HepG2 (cell line): ENCODE data around the gene CILP2. TPM values are rescaled to one million over a fixed set of nuclear protein-coding genes. Genes with fewer than 3 reads are reported as not detected.

Experiments
- ATAC-seq: fragments of 200-7000 bp; cut with Tn5 transposase; 3 replicates; pipeline ENCODE4 v1.9.1; 2020; ENCODE audit warnings: mild to moderate bottlenecking, moderate library complexity
- BruUV-seq: library from RNA; stranded (reverse); fragments of 400-500 nt; replicated peaks from 2 replicates; lab custom pipeline; 2021; lab: Mats Ljungman, UMichigan
- CTCF ChIA-PET: fragments of 300-600 bp; formaldehyde crosslinking; extraction: SDS; loops from one replicate; lab custom pipeline; 2021; ENCODE audit warnings: low total read pairs, inconsistent platforms, low intra/inter-chr PET ratio; lab: Yijun Ruan, JAX
- POLR2A ChIA-PET: fragments of 350-600 bp; sonication (Branson Sonifier 250); formaldehyde crosslinking; loops from one replicate; lab custom pipeline; 2020; ENCODE audit warnings: antibody characterized with exemption, inconsistent platforms; lab: Yijun Ruan, JAX
- DNase-seq: peaks from one replicate; pipeline ENCODE4 v3.0.0-alpha.2; 2015; ENCODE audit warnings: low spot score
- FAIRE-seq: peaks from 3 replicates; lab custom pipeline; 2011; peaks lifted over from hg19 to GRCh38; lab: Jason Lieb, UNC
- H2AFZ ChIP-seq: one replicate; pipeline ENCODE4 v1.6.1; 2011; ENCODE audit warnings: low read length, inconsistent platforms
- H3K27ac ChIP-seq: fragments of 300-600 bp; 3 replicates; pipeline ENCODE4 v1.8.0; 2011; ENCODE audit warnings: mixed run types, mild to moderate bottlenecking, mixed read lengths, low read length, inconsistent platforms; ENCODE audit not compliant: insufficient read depth; ENCODE audit errors: extremely low read length
- H3K27me3 ChIP-seq, 2 experiments: fragments of 200-600 bp in 1 of 2; 2 replicates in 1 of 2; 3 replicates in 1 of 2; pipeline versions ENCODE4 v1.6.0 to v1.8.0; 2011; ENCODE audit warnings: low read length in 2 of 2, mild to moderate bottlenecking in 2 of 2, moderate library complexity in 2 of 2, inconsistent platforms in 1 of 2; ENCODE audit not compliant: insufficient read depth in 2 of 2, control insufficient read depth in 1 of 2
- H3K36me3 ChIP-seq, 2 experiments: fragments of 200-600 bp in 1 of 2; replicated peaks in 1 of 2; 2 replicates in 1 of 2; 3 replicates in 1 of 2; pipeline versions ENCODE4 v1.5.1 to v1.8.0; 2011; ENCODE audit warnings: low read length in 2 of 2, inconsistent platforms in 1 of 2; ENCODE audit not compliant: insufficient read depth in 2 of 2, control insufficient read depth in 1 of 2
- H3K4me1 ChIP-seq: 2 replicates; pipeline ENCODE4 v1.5.1; 2012; ENCODE audit warnings: low read length, inconsistent platforms; ENCODE audit not compliant: insufficient read depth
- H3K4me2 ChIP-seq: 2 replicates; pipeline ENCODE4 v1.6.0; 2011; ENCODE audit warnings: low read depth, low read length, inconsistent platforms
- H3K4me3 ChIP-seq, 3 experiments: fragments of 200-600 bp in 1 of 3; sonication (generic), shearing (Covaris generic) in 1 of 3; replicated peaks in 1 of 3; 2 replicates each; pipeline ENCODE4 v1.5.1; 2011 to 2016; ENCODE audit warnings: low read length in 3 of 3, inconsistent platforms in 2 of 3, low read depth in 2 of 3, mild to moderate bottlenecking in 2 of 3, control low read depth in 1 of 3, mixed read lengths in 1 of 3; ENCODE audit not compliant: insufficient read depth in 1 of 3
- H3K79me2 ChIP-seq: one replicate; pipeline ENCODE4 v1.6.1; 2011; ENCODE audit warnings: low read length, inconsistent platforms; ENCODE audit not compliant: insufficient read depth
- H3K9ac ChIP-seq: 2 replicates; pipeline ENCODE4 v1.6.0; 2011; ENCODE audit warnings: mild to moderate bottlenecking, low read depth, low read length, inconsistent platforms; ENCODE audit not compliant: insufficient read depth
- H3K9me3 ChIP-seq: 2 replicates; pipeline ENCODE4 v1.5.1; 2012; ENCODE audit warnings: mild to moderate bottlenecking, low read length
- H4K20me1 ChIP-seq: 2 replicates; pipeline ENCODE4 v1.6.0; 2011; ENCODE audit warnings: inconsistent platforms, mild to moderate bottlenecking, low read length, moderate library complexity; ENCODE audit not compliant: insufficient read depth
- CC2D1A ChIP-seq: sonication (generic); formaldehyde crosslinking; IDR thresholded peaks from 2 replicates; pipeline ENCODE4 v1.8.1; 2023; ENCODE audit warnings: mild to moderate bottlenecking, missing genetic modification reagents
- CCAR2 ChIP-seq: fragments of 200-400 bp; formaldehyde crosslinking; optimal IDR thresholded peaks from 2 replicates; pipeline ENCODE3; 2018; ENCODE audit warnings: low read depth, mild to moderate bottlenecking, low read length, moderate library complexity
- MTF1 ChIP-seq: sonication (generic); formaldehyde crosslinking; IDR thresholded peaks from 2 replicates; pipeline ENCODE4 v1.5.0; 2020; ENCODE audit warnings: missing genetic modification reagents
- USF2 ChIP-seq, 2 experiments: sonication (generic) in 1 of 2; formaldehyde crosslinking in 1 of 2; IDR thresholded peaks; 2 replicates each; pipeline versions ENCODE4 v1.5.1 to v1.6.1; 2011 to 2020; ENCODE audit warnings: borderline replicate concordance in 1 of 2, low read depth in 1 of 2, low read length in 1 of 2, mild to moderate bottlenecking in 1 of 2, missing genetic modification reagents in 1 of 2, moderate library complexity in 1 of 2
- WGBS: methylation state at CpG from one replicate; pipeline ENCODE4 v1.1.6; 2017; ENCODE audit warnings: low lambda C conversion rate; 5-methylcytosine and 5-hydroxymethylcytosine counted together
- in situ Hi-C: cut with HindIII; loops from 2 replicates; pipeline ENCODE4 v1.10.0; 2017; ENCODE audit warnings: low pct_unique_long_range_greater_than_20kb; ENCODE audit not compliant: extremely low pct_ligation_motif_present
- intact Hi-C: fragments of 100-400 bp; cut with micrococcal nuclease; formaldehyde crosslinking; loops from one replicate; pipeline ENCODE4 v1.10.0; 2022; ENCODE audit not compliant: unreplicated experiment
- polyA plus RNA-seq, 8 experiments: library from polyadenylated mRNA; depleted of rRNA in 3 of 8; stranded (reverse) in 7 of 8; unstranded in 1 of 8; fragments of >200 nt; fragmentation: Illumina TruSeq in 4 of 8; extraction: Trizol in 4 of 8; gene quantifications; 2 replicates each; pipeline versions ENCODE4 v1.2.1 to v1.2.3, GENCODE V29; 2011 to 2016; ENCODE audit warnings: low read depth in 4 of 8, missing spikeins in 1 of 8, mixed read lengths in 1 of 8; ENCODE audit not compliant: insufficient read depth in 1 of 8
- total RNA-seq, 5 experiments: library from RNA; depleted of rRNA; stranded (reverse); fragments of >200 nt; fragmentation: Illumina TruSeq; extraction: Trizol; gene quantifications; 2 replicates each; pipeline ENCODE4 v1.2.3, GENCODE V29; 2016; ENCODE audit warnings: low read depth in 1 of 5

CILP2 gene
- total and polyA plus RNA-seq, 2 of the 13 experiments (the other 11 are each of a cell fraction or from before 2014, with no cell fraction given): 0.09 to 0.37 TPM

- in situ Hi-C loops: no loop called here
- no peak for ATAC-seq
Observed at GRCh38 chr19:19595171-19595701, 57.2 kb downstream of the CILP2 start.

More at GRCh38 chr19:19595171-19595701, 57.2 kb downstream of the CILP2 start:
- no peak for DNase-seq
- H3K27me3 ChIP-seq: peaks cover 0 to 7% of the 10 kb centered on the region in 2 experiments; a peak in 3 of 5 replicates
- H4K20me1 ChIP-seq: no peaks in the 10 kb centered on the region
- no peaks in the 10 kb centered on the region for H3K9me3 ChIP-seq
- H3K36me3 ChIP-seq: no peaks in the 10 kb centered on the region
- WGBS: 36% methylated on average over 3 of the region's 8 CpGs
- H3K4me3 ChIP-seq: no peak overlapping the region
- H3K4me1 ChIP-seq: peaks cover 16% of the 10 kb centered on the region
- intact Hi-C loops: no loop called here
- H3K27ac ChIP-seq: no peak overlapping the region
- POLR2A ChIA-PET: no interaction called here
- no peaks in the 10 kb centered on the region for H3K79me2 ChIP-seq
- no peak for FAIRE-seq
- H3K9ac ChIP-seq: no peak overlapping the region
- no peak overlapping the region for H2AFZ ChIP-seq
- CTCF ChIA-PET: no interaction called here
- no peak overlapping the region for H3K4me2 ChIP-seq
- TF ChIP-seq CC2D1A (CRISPR knock-in tag) (no peak), USF2 (IDR thresholded peaks at IDR 0.05; ENCODE audit: low read depth, low read length) (0 out of 2 replicates have a peak, but pooled peaks have one; percentile 26), USF2 (CRISPR knock-in tag; IDR thresholded peaks at IDR 0.05; ENCODE audit: borderline replicate concordance) (no peak; the same call in 1 of the 2 replicates), CCAR2 (no peak), MTF1 (CRISPR knock-in tag) (no peak)
- BruUV-seq: no TSS peak

Other genes starting within 250 kb of the CILP2 start
- 17.7 and 25.9 TPM in 2 replicates for gene SUGP1, start 217.8 kb upstream of the CILP2 start, total RNA-seq (2016; rRNA removed; fragmentation: Illumina TruSeq; extraction: Trizol)
- 21.6 and 29.1 TPM in 2 replicates for gene SUGP1, start 217.8 kb upstream of the CILP2 start, polyA plus RNA-seq (2011; rRNA removed)
- 11.2 and 16.8 TPM in 2 replicates for gene MAU2, start 217.4 kb upstream of the CILP2 start, total RNA-seq (2016; rRNA removed; fragmentation: Illumina TruSeq; extraction: Trizol)
- gene MAU2, start 217.4 kb upstream of the CILP2 start, polyA plus RNA-seq (2011; rRNA removed): 33.8 and 42.5 TPM in 2 replicates
- 25.1 and 28.6 TPM in 2 replicates for gene GATAD2A, start 132.6 kb upstream of the CILP2 start, total RNA-seq (2016; rRNA removed; fragmentation: Illumina TruSeq; extraction: Trizol)
- 15.1 and 16.8 TPM in 2 replicates for gene GATAD2A, start 132.6 kb upstream of the CILP2 start, polyA plus RNA-seq (2011; rRNA removed)
- 0.71 and 0.86 TPM in 2 replicates for gene TSSK6, start 22.7 kb upstream of the CILP2 start, total RNA-seq (2016; rRNA removed; fragmentation: Illumina TruSeq; extraction: Trizol)
- gene TSSK6, start 22.7 kb upstream of the CILP2 start, polyA plus RNA-seq (2011; rRNA removed): 1.2 and 2.0 TPM in 2 replicates
- gene NDUFA13, start 22.0 kb upstream of the CILP2 start, total RNA-seq (2016; rRNA removed; fragmentation: Illumina TruSeq; extraction: Trizol): 278 and 337 TPM in 2 replicates
- 366 and 368 TPM in 2 replicates for gene NDUFA13, start 22.0 kb upstream of the CILP2 start, polyA plus RNA-seq (2011; rRNA removed)
- 0.32 and 0.89 TPM in 2 replicates for gene YJEFN3, start 9.4 kb upstream of the CILP2 start, total RNA-seq (2016; rRNA removed; fragmentation: Illumina TruSeq; extraction: Trizol)
- 4.0 TPM in 2 replicates for gene YJEFN3, start 9.4 kb upstream of the CILP2 start, polyA plus RNA-seq (2011; rRNA removed)
- gene PBX4, start 80.4 kb downstream of the CILP2 start, total RNA-seq (2016; rRNA removed; fragmentation: Illumina TruSeq; extraction: Trizol): not detected in 2 replicates
- not detected in 2 replicates for gene PBX4, start 80.4 kb downstream of the CILP2 start, polyA plus RNA-seq (2011; rRNA removed)
- 0.72 and 0.86 TPM in 2 replicates for gene LPAR2, start 90.0 kb downstream of the CILP2 start, total RNA-seq (2016; rRNA removed; fragmentation: Illumina TruSeq; extraction: Trizol)
- 3.6 TPM in 2 replicates for gene LPAR2, start 90.0 kb downstream of the CILP2 start, polyA plus RNA-seq (2011; rRNA removed)
- 1.3 and 1.8 TPM in 2 replicates for gene GMIP, start 105.4 kb downstream of the CILP2 start, total RNA-seq (2016; rRNA removed; fragmentation: Illumina TruSeq; extraction: Trizol)
- 1.4 and 1.5 TPM in 2 replicates for gene GMIP, start 105.4 kb downstream of the CILP2 start, polyA plus RNA-seq (2011; rRNA removed)
- gene ATP13A1, start 125.4 kb downstream of the CILP2 start, total RNA-seq (2016; rRNA removed; fragmentation: Illumina TruSeq; extraction: Trizol): 9.8 and 23.2 TPM in 2 replicates
- 41.0 and 41.7 TPM in 2 replicates for gene ATP13A1, start 125.4 kb downstream of the CILP2 start, polyA plus RNA-seq (2011; rRNA removed)
- 28.9 and 35.3 TPM in 2 replicates for gene ZNF101, start 130.6 kb downstream of the CILP2 start, total RNA-seq (2016; rRNA removed; fragmentation: Illumina TruSeq; extraction: Trizol)
- 10.9 and 12.9 TPM in 2 replicates for gene ZNF101, start 130.6 kb downstream of the CILP2 start, polyA plus RNA-seq (2011; rRNA removed)
- gene ZNF14, start 194.8 kb downstream of the CILP2 start, total RNA-seq (2016; rRNA removed; fragmentation: Illumina TruSeq; extraction: Trizol): 6.2 and 8.8 TPM in 2 replicates
- gene ZNF14, start 194.8 kb downstream of the CILP2 start, polyA plus RNA-seq (2011; rRNA removed): 1.5 and 1.9 TPM in 2 replicates